Pulmonary artery endothelial cell (primary cell): ENCODE measurements around the gene SMOC1. TPM values are rescaled to one million over a fixed set of nuclear protein-coding genes. Genes with fewer than 3 reads are reported as not detected.
"Not testable (repeated sequence)": the region's sequence is repeated elsewhere in the genome, so short reads cannot be mapped to it uniquely, and the experiment has no call there.

ENCODE experiments used
- DNase-seq: peaks from one replicate; pipeline ENCODE4 v3.0.0-alpha.2; 2011; ENCODE audit warnings: low read depth, low spot score
- total RNA-seq: library from RNA; depleted of rRNA; stranded (reverse); fragments of >200 nt; gene quantifications from 2 replicates; pipeline ENCODE4 v1.2.3, GENCODE V29; 2014

The SMOC1 gene
- total RNA-seq, 1 donor from 2014 or later = 0.26 TPM

GRCh38 chr14:69896972-69897371, 17.8 kb downstream of the SMOC1 start:
- no peak for DNase-seq

- DNase-seq = no peak
Observed at GRCh38 chr14:69900603-69901002, 21.4 kb downstream of the SMOC1 start.

- peak; percentile 58 for DNase-seq
Observed at GRCh38 chr14:69901113-69901951, 22.1 kb downstream of the SMOC1 start.

- DNase-seq = not testable (repeated sequence)
Observed at GRCh38 chr14:69903046-69903445, 23.8 kb downstream of the SMOC1 start.

- no peak for DNase-seq
Observed at GRCh38 chr14:69904246-69904645, 25.0 kb downstream of the SMOC1 start.

- DNase-seq = no peak
Observed at GRCh38 chr14:69906201-69906600, 27.0 kb downstream of the SMOC1 start.

DNA sequence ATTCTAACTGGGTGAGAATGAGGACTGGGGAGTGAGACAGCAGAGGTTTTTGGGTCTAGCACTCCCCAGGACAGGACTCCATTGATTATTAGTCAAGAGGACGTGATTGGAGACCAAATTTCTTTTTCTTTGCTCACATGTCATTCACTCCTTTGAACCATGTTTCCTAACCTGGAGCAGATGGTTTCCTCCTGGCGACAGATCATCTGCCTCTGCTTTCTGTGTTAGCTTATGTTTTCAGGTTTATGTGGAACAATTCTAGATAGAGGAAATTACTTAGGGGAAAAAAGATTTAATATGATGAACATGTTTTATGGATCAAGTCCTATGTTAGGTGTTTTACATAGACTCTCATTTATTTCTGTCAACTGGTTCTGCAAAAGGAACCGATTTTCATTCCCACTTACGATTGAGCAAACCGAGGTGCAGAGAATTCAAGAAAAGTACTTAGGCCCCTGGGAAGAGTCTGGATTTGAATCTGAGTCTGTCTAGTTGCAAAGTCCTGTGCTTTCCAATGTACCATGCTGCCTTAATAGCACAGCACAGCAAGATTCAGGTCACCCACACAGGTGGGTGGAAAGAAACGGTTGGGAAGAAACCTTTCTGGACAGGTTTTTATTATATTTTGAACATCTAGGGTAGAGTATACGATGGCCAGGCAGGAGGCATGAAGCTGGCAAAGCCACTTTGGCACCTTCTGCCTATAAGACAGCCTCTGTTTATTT, 30.8 kb downstream of the SMOC1 start:
- no peak for DNase-seq

- DNase-seq = no peak
Observed at GRCh38 chr14:69910871-69911270, 31.7 kb downstream of the SMOC1 start.

DNA sequence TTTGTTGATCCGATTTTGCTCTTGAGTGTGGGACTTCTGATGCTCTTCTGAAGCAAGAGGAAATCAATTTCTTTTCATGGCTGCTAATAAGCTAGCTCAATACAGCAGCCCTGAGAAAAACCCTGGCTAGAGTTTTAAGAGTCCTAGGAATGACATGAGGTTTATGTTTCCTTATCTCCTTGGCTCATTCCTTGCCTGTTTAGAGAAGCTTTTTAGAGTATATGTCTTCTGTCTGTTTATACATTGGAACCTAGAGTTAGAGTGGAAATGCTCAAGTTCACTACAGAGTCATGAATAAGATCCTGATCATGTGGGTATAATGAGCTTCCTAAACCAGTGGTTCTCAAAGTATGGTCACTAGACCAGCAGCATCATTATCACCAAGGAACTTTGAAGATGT, 34.5 kb downstream of the SMOC1 start:
- DNase-seq = no peak

DNA sequence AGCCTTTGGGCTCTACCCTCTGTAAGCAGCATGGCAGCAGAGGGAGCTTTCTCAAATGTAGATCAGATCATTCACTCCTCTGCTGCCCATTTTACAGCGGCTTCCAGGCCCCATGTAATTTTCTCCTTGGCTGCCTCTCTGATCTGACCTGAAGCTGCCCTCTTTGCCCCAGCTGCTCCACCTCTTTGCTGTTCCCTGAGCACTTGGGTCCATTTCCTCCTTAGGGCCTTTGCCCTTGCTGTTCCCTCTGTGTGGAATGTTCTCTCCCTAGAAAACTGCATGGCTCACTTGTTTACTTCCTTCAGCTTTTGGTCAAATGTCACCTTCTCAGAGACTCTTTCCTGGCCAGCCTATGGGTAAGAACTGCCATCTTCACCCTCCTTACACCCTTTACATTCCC, 37.2 kb downstream of the SMOC1 start:
- no peak for DNase-seq

DNA sequence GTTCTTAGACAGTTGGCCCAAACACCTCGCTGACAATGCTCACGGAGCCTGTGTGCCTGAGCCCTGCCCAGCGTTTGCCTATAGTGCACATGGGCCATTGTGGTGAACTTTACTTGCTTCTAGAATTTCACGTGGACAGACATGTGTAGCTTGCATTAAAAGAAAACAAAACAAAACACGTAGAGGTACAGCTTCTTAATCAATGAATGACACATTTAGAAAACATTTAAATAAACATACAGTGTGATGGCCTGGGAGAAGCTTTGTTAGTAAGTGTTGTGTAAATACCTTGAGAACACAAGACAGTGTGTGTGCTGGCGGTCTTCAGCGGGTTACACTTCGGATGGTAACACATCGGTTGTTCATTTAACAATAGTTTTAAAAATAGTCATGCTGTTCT, 38.1 kb downstream of the SMOC1 start:
- no peak for DNase-seq

- no peak for DNase-seq
Observed at GRCh38 chr14:69919815-69920214, 40.6 kb downstream of the SMOC1 start.

DNA sequence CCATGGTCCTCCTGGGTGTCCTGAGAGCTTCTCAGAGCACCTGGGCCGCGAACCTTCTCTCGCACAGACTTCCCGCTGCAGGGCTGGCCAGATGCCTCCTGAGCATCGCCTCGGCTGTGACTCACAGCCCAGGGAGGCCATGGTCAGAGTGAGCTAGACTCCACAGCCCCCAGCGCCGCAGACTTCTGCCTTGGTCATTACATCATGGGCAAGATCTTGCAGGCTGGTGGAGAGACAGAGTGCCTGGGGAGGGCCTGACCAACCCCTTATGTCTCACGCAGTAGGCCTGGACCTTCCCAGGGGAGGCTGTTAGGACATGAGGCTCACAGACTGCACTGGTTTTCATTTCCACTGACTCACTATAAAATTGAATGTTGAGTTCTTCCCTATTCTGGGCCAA, 41.8 kb downstream of the SMOC1 start:
- no peak for DNase-seq

DNA sequence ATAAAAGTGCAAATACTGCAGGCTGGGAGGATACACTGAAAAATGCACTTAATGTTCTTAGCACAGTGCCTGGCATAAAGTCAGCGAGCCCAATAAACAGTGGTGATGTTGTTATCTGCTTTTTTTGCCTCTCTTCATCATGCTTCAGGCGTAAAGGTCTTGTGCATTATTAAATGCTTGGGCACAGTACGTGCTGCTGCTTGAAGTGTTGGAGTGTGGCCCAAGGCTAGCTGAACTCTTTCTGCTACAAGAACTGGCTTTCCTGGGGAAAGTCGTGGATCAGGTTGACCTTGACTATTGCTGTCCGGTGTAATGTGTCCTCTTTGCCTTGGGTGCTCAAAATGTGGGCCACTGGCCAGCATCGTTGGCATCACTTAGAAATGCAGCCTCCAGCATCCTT, 43.0 kb downstream of the SMOC1 start:
- DNase-seq = no peak

DNA sequence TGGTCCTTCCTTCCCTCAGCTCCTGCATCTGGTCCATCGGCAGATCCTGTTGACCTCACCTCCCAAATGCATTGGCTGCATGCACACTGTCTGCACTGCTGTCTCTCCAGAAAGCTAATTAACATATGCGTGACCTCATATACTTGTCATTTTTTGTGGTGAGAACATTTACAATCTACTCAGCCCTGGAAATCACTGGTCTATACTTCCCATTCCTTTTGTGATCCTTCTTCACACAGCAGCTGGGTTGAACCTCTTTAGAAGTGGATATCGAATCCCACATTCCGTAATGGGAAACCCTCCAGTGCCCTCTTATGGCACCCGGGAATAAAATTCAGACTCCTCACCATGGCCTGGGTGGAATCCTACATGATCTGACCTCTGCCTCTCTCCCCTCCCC, 45.0 kb downstream of the SMOC1 start:
- DNase-seq = no peak

DNA sequence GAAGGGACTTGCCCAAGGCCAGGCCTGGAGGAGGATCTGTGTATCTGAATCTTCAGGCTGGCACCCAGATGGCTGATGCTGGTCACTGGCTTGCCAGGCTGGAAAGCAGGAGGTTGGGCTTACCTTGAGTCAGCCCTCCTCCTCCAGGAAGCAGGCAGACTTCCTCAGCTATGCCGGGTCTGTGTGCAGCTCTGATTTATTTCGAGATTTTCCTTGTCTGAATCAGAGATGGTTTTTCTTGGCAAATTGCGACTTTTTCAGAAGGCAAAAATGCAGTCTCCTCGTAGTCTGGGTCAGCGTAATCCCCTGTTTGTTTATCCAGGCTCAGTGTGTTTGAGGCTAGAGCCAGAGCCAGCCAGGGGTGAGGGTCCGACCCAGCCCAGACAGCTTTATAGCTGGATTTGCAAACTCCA, 48.9 kb downstream of the SMOC1 start:
- DNase-seq = no peak

DNA sequence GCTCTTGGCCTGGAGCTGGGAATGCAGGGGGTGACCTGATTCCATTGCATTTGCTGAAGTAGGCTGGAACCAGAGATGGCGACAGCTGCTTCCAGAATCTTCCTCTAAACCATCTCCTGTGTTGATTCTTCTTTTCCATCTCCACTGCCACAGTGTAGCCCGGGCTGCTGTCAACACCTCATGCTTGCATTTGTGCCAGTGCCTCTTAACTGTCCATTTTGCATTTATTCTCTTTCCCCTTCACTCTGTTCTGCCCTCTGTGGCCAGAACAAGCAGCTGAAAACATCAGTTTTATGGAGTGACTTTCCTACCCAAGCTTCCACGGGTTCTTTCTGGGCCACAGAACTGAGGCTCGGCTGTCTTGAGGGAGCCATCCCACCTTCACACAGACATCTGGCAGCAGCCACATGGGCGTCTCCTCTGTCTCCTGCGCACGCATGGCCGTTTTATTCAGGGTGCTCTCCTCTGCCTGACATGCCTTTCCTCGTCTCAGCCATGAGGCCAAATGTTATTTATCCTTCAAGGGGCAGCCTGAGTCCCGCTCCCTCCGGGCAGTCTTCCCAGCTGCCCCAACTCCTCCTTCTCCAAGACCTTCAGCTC, 51.7 kb downstream of the SMOC1 start:
- DNase-seq = no peak

DNA sequence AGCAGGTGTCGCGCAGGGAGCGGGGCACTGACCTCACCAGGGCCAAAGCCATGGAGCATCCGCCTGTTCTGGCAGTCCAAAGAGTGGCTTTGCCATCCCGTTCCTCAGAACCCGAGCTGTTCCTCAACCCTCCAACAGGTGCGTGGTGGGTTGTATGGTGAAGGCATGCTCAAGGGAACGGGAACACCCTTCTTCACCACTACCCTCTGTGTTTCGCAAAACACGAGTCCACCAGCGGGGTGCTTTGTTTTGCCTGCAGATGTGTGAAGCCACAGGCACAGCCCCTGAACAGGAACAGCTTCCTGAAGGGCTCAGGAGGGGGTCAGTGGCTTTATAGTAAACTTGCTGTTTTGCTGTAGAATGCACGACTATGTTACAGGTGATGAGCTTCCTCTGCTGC, 52.7 kb downstream of the SMOC1 start:
- DNase-seq = no peak

DNA sequence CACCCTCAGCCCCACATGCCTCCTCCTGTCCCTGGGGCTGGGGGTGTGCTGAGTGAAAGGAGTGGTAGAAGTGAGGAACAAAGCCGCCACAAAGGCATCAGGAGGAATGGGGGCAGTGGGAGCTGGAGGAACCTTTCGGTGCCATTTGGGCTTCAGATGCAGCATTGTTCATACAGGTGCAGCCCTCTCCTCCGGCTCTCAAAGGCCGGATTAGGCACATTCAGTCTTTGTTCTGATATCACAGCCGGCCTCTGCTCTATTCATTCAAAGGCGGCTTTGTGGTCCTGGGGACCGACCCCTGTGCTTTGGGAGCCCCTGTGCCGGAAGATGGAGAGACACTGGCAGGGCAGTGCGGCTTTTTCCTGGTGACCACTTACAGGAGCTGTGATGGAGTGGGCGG, 53.2 kb downstream of the SMOC1 start:
- DNase-seq = no peak

DNA sequence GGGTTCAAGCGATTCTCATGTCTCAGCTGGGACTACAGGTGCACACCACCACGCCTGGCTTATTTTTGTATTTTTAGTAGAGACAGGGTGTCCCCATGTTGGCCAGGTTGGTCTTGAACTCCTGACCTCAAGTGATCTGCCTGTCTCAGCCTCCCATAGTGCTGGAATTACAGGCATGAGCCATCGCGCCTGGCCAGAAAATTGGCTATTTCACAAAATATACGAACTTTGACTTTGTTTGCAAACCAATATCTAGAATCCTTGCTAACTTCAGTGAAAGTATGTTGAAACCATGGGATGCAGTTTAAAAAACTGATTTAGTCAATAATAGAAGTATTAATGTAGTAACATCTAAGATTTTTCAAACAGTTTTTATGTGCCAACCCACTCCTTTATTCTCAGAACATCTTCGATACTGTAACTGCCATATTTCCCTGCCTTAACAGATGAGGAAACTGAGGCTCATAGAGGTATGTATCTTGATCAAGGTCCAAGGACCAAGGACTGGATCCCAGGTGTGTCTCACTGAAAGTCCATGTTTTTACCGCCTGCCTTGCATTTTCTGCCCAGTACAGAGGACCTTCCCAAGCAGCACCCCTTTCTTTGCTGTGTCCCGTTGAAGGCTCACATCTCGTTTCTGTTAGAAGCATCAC, 54.5 kb downstream of the SMOC1 start:
- DNase-seq = no peak

DNA sequence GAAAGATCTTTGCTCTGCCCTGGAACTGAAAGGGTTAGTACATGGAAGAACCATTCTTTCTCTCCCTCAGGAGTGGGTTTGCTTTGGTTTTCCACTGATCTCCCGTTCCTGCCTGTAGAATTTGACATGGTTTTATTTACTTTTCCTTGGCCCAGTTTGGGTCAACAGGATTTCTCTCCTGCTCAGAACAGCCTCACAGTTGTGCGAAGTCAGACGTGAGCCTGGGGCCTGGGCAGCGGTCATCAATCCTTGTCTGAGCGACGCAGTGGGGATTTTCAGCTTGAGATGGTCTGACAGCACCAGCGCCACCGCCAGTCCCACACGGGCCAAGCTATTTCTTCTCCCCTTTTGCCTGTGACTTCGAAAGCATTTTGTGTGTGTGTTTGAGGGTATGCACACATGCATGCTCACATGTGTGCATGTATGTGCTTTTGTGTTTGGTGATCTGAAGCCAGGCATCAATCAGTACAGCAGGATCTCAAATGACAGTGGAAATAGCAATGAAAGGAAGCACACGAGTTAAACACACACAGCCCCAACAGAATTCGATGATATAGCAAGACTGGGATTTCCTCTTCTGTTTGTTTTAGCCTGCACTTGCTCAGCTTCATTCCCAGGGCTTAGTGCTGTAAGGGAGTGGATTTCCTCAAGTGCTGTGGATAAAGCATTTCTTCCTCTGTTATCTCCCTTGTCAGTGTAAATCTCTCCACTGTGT, 58.3 kb downstream of the SMOC1 start:
- no peak for DNase-seq
